22Rv1 (cell line): ENCODE data around the gene SFXN4.

Source experiments
- CTCF ChIP-seq: fragments of 450-650 bp; IDR thresholded peaks from 2 replicates; pipeline ENCODE4 v1.5.1; 2017; ENCODE audit warnings: mild to moderate bottlenecking
- ZFX ChIP-seq: fragments of 450-650 bp; IDR thresholded peaks from 2 replicates; pipeline ENCODE4 v1.6.1; 2017; ENCODE audit warnings: antibody characterized with exemption, borderline replicate concordance

DNA sequence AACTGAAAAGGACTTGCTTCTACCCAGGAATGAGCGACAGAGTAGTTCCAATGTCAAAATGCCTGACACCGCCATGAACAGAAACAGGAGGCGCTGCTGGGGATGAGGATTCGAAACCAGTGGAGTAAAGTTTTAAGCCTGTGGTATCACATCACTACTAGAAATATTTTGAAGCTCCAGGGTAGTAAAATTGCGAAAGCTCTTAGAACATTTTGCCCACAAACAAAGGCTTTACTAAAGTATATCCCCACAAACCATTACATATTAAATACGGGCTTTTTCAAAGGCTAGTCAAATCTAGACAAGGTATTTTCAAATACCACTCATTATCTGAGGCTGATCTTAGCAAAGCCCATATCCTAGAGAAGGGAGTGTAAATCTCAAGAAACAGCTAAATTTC, 10.7 kb upstream of the SFXN4 start:
- TF ChIP-seq CTCF, result no peak
- no peak for TF ChIP-seq ZFX
